ENCODE measurements around the gene ARHGAP45. TPM values are rescaled to one million over a fixed set of nuclear protein-coding genes. Genes with fewer than 3 reads are reported as not detected.

ARHGAP45 gene
- total RNA-seq, 1 donor from 2014 or later: 3.0 TPM

- DNase-seq (ENCODE audit: low read depth): no peak
- Mint-ChIP-seq H3K27ac (ENCODE audit: unreplicated experiment) (peak overlapping the region; percentile 69), H3K9me3 (ENCODE audit: unreplicated experiment) (no peaks in the 10 kb centered on the region), H3K4me1 (ENCODE audit: low read depth, unreplicated experiment) (peaks cover 13% of the 10 kb centered on the region), H3K36me3 (ENCODE audit: low read depth, unreplicated experiment) (peaks cover 11% of the 10 kb centered on the region), H3K27me3 (ENCODE audit: low read depth, unreplicated experiment) (no peaks in the 10 kb centered on the region), H3K4me3 (ENCODE audit: unreplicated experiment) (peak overlapping the region; percentile 97)
- no peaks in the 10 kb centered on the region for H3K27me3 ChIP-seq (ENCODE audit: insufficient read depth, low read length)
- H3K4me3 ChIP-seq (ENCODE audit: insufficient read depth, low read depth, low read length): peak overlapping the region; percentile 100
- TF ChIP-seq EZH2 (IDR thresholded peaks at IDR 0.05; ENCODE audit: insufficient read depth, low read length): no peak
- TF ChIP-seq, protein P1, sequence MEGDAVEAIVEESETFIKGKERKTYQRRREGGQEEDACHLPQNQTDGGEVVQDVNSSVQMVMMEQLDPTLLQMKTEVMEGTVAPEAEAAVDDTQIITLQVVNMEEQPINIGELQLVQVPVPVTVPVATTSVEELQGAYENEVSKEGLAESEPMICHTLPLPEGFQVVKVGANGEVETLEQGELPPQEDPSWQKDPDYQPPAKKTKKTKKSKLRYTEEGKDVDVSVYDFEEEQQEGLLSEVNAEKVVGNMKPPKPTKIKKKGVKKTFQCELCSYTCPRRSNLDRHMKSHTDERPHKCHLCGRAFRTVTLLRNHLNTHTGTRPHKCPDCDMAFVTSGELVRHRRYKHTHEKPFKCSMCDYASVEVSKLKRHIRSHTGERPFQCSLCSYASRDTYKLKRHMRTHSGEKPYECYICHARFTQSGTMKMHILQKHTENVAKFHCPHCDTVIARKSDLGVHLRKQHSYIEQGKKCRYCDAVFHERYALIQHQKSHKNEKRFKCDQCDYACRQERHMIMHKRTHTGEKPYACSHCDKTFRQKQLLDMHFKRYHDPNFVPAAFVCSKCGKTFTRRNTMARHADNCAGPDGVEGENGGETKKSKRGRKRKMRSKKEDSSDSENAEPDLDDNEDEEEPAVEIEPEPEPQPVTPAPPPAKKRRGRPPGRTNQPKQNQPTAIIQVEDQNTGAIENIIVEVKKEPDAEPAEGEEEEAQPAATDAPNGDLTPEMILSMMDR (IDR thresholded peaks at IDR 0.05; ENCODE audit: insufficient read depth, low read depth, low read length): no peak
- H3K9me3 ChIP-seq (ENCODE audit: insufficient read depth, low read depth, low read length): no peaks in the 10 kb centered on the region
- peaks cover 10% of the 10 kb centered on the region for H3K36me3 ChIP-seq (ENCODE audit: insufficient read depth, low read length)
- peaks cover 23% of the 10 kb centered on the region for H3K4me1 ChIP-seq (ENCODE audit: insufficient read depth, low read length)
- H4K20me1 ChIP-seq (ENCODE audit: insufficient read depth, low read length): peaks cover 53% of the 10 kb centered on the region
- H3K9ac ChIP-seq (ENCODE audit: low read length): peak overlapping the region; percentile 97
- no peak for FAIRE-seq
- peak overlapping the region; percentile 88 for H3K27ac ChIP-seq (ENCODE audit: low read depth, low read length)
- peaks cover 64% of the 10 kb centered on the region for H3K79me2 ChIP-seq (ENCODE audit: insufficient read depth, low read length)
- H2AFZ ChIP-seq (ENCODE audit: low read depth, low read length): no peak overlapping the region
- peak overlapping the region; percentile 97 for H3K4me2 ChIP-seq (ENCODE audit: low read length)
These were observed 39.3 kb upstream of the ARHGAP45 start for GRCh38 chr19:1027650-1028061.

- peak overlapping the region; percentile 88 for H3K27ac ChIP-seq (ENCODE audit: low read depth, low read length)
These were observed 38.7 kb upstream of the ARHGAP45 start for GRCh38 chr19:1028062-1028926.

More at GRCh38 chr19:1028062-1028926, 38.7 kb upstream of the ARHGAP45 start:
- Histone ChIP-seq H2AFZ (ENCODE audit: low read depth, low read length) (no peak overlapping the region), H3K27me3 (ENCODE audit: insufficient read depth, low read length) (no peaks in the 10 kb centered on the region), H3K4me3 (ENCODE audit: insufficient read depth, low read depth, low read length) (peak overlapping the region; percentile 100), H4K20me1 (ENCODE audit: insufficient read depth, low read length) (peaks cover 59% of the 10 kb centered on the region), H3K4me2 (ENCODE audit: low read length) (peak overlapping the region; percentile 97), H3K79me2 (ENCODE audit: insufficient read depth, low read length) (peaks cover 69% of the 10 kb centered on the region), H3K4me1 (ENCODE audit: insufficient read depth, low read length) (peaks cover 26% of the 10 kb centered on the region), H3K36me3 (ENCODE audit: insufficient read depth, low read length) (peaks cover 15% of the 10 kb centered on the region), H3K9me3 (ENCODE audit: insufficient read depth, low read depth, low read length) (no peaks in the 10 kb centered on the region), H3K9ac (ENCODE audit: low read length) (peak overlapping the region; percentile 97)
- DNase-seq (ENCODE audit: low read depth) (peak; percentile 89), FAIRE-seq (no peak)
- Mint-ChIP-seq H3K36me3 (ENCODE audit: low read depth, unreplicated experiment) (peaks cover 12% of the 10 kb centered on the region), H3K27ac (ENCODE audit: unreplicated experiment) (peak overlapping the region; percentile 69), H3K4me1 (ENCODE audit: low read depth, unreplicated experiment) (peaks cover 14% of the 10 kb centered on the region), H3K4me3 (ENCODE audit: unreplicated experiment) (peak overlapping the region; percentile 97), H3K27me3 (ENCODE audit: low read depth, unreplicated experiment) (no peaks in the 10 kb centered on the region), H3K9me3 (ENCODE audit: unreplicated experiment) (no peaks in the 10 kb centered on the region)
- no peak for TF ChIP-seq EZH2 (IDR thresholded peaks at IDR 0.05; ENCODE audit: insufficient read depth, low read length)
- TF ChIP-seq, protein P1 (IDR thresholded peaks at IDR 0.05; ENCODE audit: insufficient read depth, low read depth, low read length): no peak

Data from astrocyte (in vitro differentiated cells and primary cell).